ENCODE data around the gene MAP4. TPM values are rescaled to one million over a fixed set of nuclear protein-coding genes. Genes with fewer than 3 reads are reported as not detected.

MAP4 gene
- total RNA-seq, 3 donors from 2014 or later (not counting 1 experiment from before 2014, with no cell fraction given) = 74.5 to 97.1 (median 88.9) TPM

DNA sequence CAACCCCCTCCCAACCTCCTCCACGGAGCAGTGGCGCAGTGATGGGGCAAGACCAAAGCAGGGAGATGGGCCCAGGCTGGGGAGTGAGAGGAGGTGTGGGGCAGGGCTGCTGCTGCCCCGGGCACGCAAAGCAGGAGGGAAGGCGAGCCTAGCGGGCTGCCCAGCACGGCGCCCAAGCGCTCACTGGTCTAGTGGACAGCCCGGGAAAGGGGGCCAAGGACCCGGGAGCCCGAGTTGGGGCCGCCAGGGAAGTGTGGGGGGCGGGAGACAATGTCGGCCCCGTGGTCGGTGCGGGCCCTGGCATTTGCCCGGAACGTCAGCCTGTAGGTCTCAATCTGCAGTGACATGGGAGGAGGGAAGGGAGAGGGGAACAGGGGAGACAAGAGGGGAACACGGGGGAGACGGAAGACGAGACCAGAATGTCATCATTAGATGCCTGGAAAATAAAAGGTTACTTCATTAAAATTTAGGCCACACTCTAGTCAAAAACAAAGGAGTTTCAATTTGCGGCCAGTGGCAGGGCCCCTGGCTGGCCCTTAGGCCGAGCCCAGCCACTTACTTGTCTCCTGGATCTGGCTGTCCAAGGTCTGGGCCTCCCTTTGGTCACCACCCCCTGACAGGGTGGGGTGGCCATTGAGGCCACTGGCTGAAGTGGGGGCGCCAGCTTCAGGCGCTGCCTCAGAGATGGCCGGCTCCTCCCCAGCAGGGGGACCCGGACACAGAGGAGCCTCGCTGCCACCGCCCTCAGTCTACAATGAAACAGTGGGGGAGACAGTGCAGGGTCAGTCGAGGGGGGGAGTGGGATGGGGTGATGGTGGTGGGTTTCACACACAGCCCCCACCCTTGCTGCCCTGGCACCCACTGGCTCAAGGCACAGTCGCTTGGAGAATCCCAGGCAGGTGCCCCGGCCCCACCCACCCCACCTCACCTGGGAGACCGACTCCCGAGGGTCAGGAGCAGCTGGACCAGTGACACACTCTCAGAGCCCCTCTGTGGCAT, 163.3 kb downstream of the MAP4 start:
- Mint-ChIP-seq H3K27me3 (ENCODE audit: low read depth in 2 of 2) (no peaks in the 10 kb centered on the region), H3K4me1 (no peaks in the 10 kb centered on the region), H3K4me3 (no peak overlapping the region), H3K36me3 (no peaks in the 10 kb centered on the region), H3K9me3 (no peaks in the 10 kb centered on the region), H3K27ac (peak overlapping the region in 1 of 2 donors; percentile 81)
- DNase-seq = no peak
- no peak overlapping the region for H3K4me3 ChIP-seq (ENCODE audit: low read length)
- no peaks in the 10 kb centered on the region for H3K27me3 ChIP-seq (ENCODE audit: control insufficient read depth, insufficient read depth, low read length)
- no peak overlapping the region for H3K27ac ChIP-seq (ENCODE audit: low read length)
- WGBS (ENCODE audit: insufficient coverage) = 98% methylated on average over 35 of the region's 36 CpGs
- peaks cover 57% of the 10 kb centered on the region for H3K36me3 ChIP-seq (ENCODE audit: control insufficient read depth, insufficient read depth, low read length)
- TF ChIP-seq CTCF (IDR thresholded peaks at IDR 0.05) = no peak
- ATAC-seq = no peak
- H3K9me3 ChIP-seq (ENCODE audit: control insufficient read depth, insufficient read depth, low read length) = no peaks in the 10 kb centered on the region
- no peaks in the 10 kb centered on the region for H3K4me1 ChIP-seq (ENCODE audit: control insufficient read depth, insufficient read depth, low read length)
- intact Hi-C loops (cut with micrococcal nuclease) = no loop called here

DNA sequence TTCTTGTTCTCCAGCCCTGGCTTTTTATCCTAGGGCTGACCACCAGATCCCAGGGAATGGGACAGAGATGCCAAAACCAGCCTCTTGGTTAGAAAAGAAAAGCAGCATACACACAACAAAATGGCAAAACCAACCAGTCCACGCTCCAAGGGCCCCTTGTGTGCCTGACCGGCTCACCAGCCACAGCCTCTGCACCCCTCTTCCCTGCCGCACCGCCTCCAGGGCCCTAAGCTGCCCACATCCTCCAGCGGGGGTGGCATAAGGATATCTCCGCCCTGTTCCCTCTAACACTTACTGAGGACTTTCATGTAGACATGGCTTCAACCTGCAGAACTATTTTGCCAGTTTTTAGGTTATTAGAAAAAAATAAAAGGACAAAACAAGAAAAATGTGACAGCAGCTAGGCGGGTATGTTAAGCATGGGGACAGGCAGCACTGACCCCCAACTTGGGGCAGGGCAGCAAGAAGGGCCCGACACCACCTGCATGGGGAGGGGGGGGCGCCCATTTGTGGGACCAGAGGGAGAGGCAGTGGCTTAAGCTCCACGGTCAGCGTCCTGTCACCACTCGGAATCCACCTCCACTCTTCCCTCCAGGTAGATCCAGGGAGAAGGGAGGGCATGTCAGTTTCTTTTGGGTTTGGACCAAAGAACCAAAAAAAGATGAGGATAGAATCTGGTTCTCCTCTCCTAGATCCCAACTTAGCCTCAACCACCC, 164.2 kb downstream of the MAP4 start:
- WGBS (ENCODE audit: insufficient coverage) = 92% methylated on average over 9 of the region's 12 CpGs
- H3K27ac Mint-ChIP-seq = peak overlapping the region in 1 of 2 donors; percentile 81

GRCh38 chr3:47850564-47851410, 165.4 kb downstream of the MAP4 start:
- Histone ChIP-seq H3K4me3 (ENCODE audit: low read length) (no peak overlapping the region), H3K27me3 (ENCODE audit: control insufficient read depth, insufficient read depth, low read length) (no peaks in the 10 kb centered on the region), H3K4me1 (ENCODE audit: control insufficient read depth, insufficient read depth, low read length) (no peaks in the 10 kb centered on the region), H3K9me3 (ENCODE audit: control insufficient read depth, insufficient read depth, low read length) (no peaks in the 10 kb centered on the region), H3K27ac (ENCODE audit: low read length) (no peak overlapping the region), H3K36me3 (ENCODE audit: control insufficient read depth, insufficient read depth, low read length) (peaks cover 67% of the 10 kb centered on the region)
- Mint-ChIP-seq H3K4me3 (no peak overlapping the region), H3K4me1 (no peaks in the 10 kb centered on the region), H3K27ac (peak overlapping the region; percentile 69 to 81), H3K36me3 (no peaks in the 10 kb centered on the region), H3K27me3 (ENCODE audit: low read depth in 2 of 2) (no peaks in the 10 kb centered on the region), H3K9me3 (no peaks in the 10 kb centered on the region)
- intact Hi-C loops (cut with micrococcal nuclease) = no loop called here
- no peak for TF ChIP-seq CTCF (IDR thresholded peaks at IDR 0.05)
- WGBS (ENCODE audit: insufficient coverage) = 85% methylated on average over 14 of the region's 14 CpGs
- DNase-seq = no peak
- no peak for ATAC-seq

More for the DNA sequence above, 164.2 kb downstream of the MAP4 start:
- TF ChIP-seq CTCF (IDR thresholded peaks at IDR 0.05) = no peak
- Mint-ChIP-seq H3K4me3 (no peak overlapping the region), H3K9me3 (no peaks in the 10 kb centered on the region), H3K36me3 (no peaks in the 10 kb centered on the region), H3K27me3 (ENCODE audit: low read depth in 2 of 2) (no peaks in the 10 kb centered on the region), H3K4me1 (no peaks in the 10 kb centered on the region)
- ATAC-seq = no peak
- intact Hi-C loops (cut with micrococcal nuclease) = no loop called here
- Histone ChIP-seq H3K4me1 (ENCODE audit: control insufficient read depth, insufficient read depth, low read length) (no peaks in the 10 kb centered on the region), H3K4me3 (ENCODE audit: low read length) (no peak overlapping the region), H3K36me3 (ENCODE audit: control insufficient read depth, insufficient read depth, low read length) (peaks cover 63% of the 10 kb centered on the region), H3K27me3 (ENCODE audit: control insufficient read depth, insufficient read depth, low read length) (no peaks in the 10 kb centered on the region), H3K27ac (ENCODE audit: low read length) (no peak overlapping the region), H3K9me3 (ENCODE audit: control insufficient read depth, insufficient read depth, low read length) (no peaks in the 10 kb centered on the region)
- DNase-seq = no peak
